Right lobe of liver (tissue), 4 donors: ENCODE measurements around the gene TCF7L2.

Experiments used
- POLR2A ChIP-seq: fragments of 450-650 bp; IDR thresholded peaks from one replicate; pipeline ENCODE4 v1.6.1; 2017; ENCODE audit warnings: antibody characterized with exemption, mild to moderate bottlenecking
- TF ChIP-seq, protein P1 (sequence below), 4 donors: fragments of 200-600 bp in 3 of 4; fragments of 450-650 bp in 1 of 4; IDR thresholded peaks; one replicate each; pipeline versions ENCODE4 v1.5.1 to v1.8.0; 2016 to 2022; ENCODE audit warnings: antibody characterized with exemption in 4 of 4, mild to moderate bottlenecking in 2 of 4
- donor health status: DM: no; HTN: no; CAD: no.
- donor health status: DM: no; HTN: no; CAD: no.
- donor health status: DM: no; HTN: yes; CAD: no.

DNA sequence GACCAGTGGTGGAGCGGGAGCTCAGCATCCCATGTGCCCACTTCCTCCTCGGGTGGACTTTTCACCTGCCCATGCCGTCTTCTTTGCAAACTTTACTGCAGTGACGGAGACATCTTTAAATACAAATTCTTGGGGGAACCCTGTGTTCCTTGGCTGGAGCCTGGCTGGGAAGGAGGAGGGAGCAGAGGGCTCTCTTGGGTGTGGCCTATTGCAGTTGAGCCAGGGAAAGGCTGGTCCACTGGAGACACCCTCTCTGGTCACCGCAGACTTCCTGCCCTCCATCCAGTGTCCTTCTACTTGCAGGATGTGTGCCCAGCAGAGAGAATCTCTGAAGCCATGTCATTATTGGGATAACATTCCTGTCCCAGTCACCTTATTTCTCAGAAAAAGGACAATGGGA, 67.3 kb downstream of the TCF7L2 start:
- TF ChIP-seq, protein P1, sequence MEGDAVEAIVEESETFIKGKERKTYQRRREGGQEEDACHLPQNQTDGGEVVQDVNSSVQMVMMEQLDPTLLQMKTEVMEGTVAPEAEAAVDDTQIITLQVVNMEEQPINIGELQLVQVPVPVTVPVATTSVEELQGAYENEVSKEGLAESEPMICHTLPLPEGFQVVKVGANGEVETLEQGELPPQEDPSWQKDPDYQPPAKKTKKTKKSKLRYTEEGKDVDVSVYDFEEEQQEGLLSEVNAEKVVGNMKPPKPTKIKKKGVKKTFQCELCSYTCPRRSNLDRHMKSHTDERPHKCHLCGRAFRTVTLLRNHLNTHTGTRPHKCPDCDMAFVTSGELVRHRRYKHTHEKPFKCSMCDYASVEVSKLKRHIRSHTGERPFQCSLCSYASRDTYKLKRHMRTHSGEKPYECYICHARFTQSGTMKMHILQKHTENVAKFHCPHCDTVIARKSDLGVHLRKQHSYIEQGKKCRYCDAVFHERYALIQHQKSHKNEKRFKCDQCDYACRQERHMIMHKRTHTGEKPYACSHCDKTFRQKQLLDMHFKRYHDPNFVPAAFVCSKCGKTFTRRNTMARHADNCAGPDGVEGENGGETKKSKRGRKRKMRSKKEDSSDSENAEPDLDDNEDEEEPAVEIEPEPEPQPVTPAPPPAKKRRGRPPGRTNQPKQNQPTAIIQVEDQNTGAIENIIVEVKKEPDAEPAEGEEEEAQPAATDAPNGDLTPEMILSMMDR (IDR thresholded peaks at IDR 0.05) = no peak
- TF ChIP-seq POLR2A = no peak
